Measurements from ENCODE around the gene CMTM7. TPM values are rescaled to one million over a fixed set of nuclear protein-coding genes. Genes with fewer than 3 reads are reported as not detected.
A peak's percentile ranks its signal among the peaks of the same experiment; 100 is the strongest.

The CMTM7 gene
- total and polyA plus RNA-seq, 2 of the 13 experiments (the other 11 are each of a cell fraction or from before 2014, with no cell fraction given): 20.9 to 21.4 TPM

DNA sequence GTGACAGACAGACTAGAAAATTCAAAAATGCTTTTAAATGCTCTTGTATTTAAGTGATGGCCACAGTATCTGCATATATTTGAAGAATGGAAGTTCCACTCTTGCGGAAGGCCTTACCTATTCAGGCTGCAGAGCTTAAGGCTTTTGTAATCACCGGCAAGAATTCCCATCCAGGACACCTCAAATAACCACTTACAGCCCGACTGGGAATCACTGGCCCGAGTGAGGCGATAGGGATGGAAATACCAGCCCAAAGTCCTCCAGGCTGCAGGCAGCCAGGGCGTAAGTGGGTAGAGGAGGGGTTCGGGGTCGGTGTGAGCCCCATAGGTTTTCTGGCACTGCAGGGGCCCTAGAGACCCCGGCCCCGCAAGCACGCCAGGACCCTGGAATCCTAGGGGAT, 9.5 kb downstream of the CMTM7 start:
- peak overlapping the region; percentile 44 for H2AFZ ChIP-seq (ENCODE audit: low read length)
- in situ Hi-C loops (cut with HindIII; ENCODE audit: extremely low pct_ligation_motif_present, low pct_unique_long_range_greater_than_20kb): no loop called here
- peaks cover 0 to 6% of the 10 kb centered on the region in 2 experiments; a peak in 1 of 5 replicates for H3K36me3 ChIP-seq (replicated peaks in 1 of 2; ENCODE audit: control insufficient read depth in 1 of 2, insufficient read depth in 2 of 2, low read length in 2 of 2)
- ATAC-seq (peak; percentile 85), FAIRE-seq (peak; percentile 4), DNase-seq (ENCODE audit: low spot score) (peak; percentile 45)
- intact Hi-C loops (cut with micrococcal nuclease; ENCODE audit: unreplicated experiment): loop anchor here (1.0 kb wide), 1 partner anchor 163 kb away; the partner anchor contains the start of gene CMTM8
- CTCF ChIA-PET (ENCODE audit: low intra/inter-chr PET ratio, low total read pairs): no interaction called here
- peak; percentile 67 for TF ChIP-seq TEAD3 (CRISPR knock-in tag; optimal IDR thresholded peaks at IDR 0.05; ENCODE audit: borderline replicate concordance)
- TF ChIP-seq PAF1 (CRISPR knock-in tag; IDR thresholded peaks at IDR 0.05): no peak
- TF ChIP-seq, protein P1, sequence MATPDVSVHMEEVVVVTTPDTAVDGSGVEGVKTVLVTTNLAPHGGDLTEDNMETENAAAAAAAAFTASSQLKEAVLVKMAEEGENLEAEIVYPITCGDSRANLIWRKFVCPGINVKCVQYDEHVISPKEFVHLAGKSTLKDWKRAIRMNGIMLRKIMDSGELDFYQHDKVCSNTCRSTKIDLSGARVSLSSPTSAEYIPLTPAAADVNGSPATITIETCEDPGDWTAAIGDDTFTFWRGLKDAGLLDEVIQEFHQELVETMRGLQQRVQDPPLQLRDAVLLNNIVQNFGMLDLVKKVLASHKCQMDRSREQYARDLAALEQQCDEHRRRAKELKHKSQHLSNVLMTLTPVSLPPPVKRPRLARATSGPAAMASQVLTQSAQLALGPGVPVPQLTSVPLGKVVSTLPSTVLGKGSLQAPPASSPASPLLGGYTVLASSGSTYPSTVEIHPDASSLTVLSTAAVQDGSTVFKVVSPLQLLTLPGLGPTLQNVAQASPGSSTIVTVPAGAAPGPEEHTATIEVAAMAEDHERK (CRISPR knock-in tag; IDR thresholded peaks at IDR 0.05; ENCODE audit: low read depth): no peak
- TF ChIP-seq ZNF354B (CRISPR knock-in tag; IDR thresholded peaks at IDR 0.05): no peak
- TF ChIP-seq MTERF4 (CRISPR knock-in tag; IDR thresholded peaks at IDR 0.05): no peak
- 0 out of 2 replicates have a peak, but pooled peaks have one; percentile 15 for TF ChIP-seq MTF2 (CRISPR knock-in tag; IDR thresholded peaks at IDR 0.05; ENCODE audit: borderline replicate concordance)
- TF ChIP-seq SOX6 (IDR thresholded peaks at IDR 0.05): no peak
- no peak for TF ChIP-seq SOX6 (CRISPR knock-in tag; IDR thresholded peaks at IDR 0.05)
- 0 out of 2 replicates have a peak, but pooled peaks have one; percentile 4 for TF ChIP-seq HNF4G (IDR thresholded peaks at IDR 0.05; ENCODE audit: borderline replicate concordance, low read depth, low read length)
- TF ChIP-seq HNF4G (CRISPR knock-in tag; IDR thresholded peaks at IDR 0.05; ENCODE audit: borderline replicate concordance, low read depth): no peak
- TF ChIP-seq IRX3 (CRISPR knock-in tag; IDR thresholded peaks at IDR 0.05; ENCODE audit: borderline replicate concordance, low read depth): no peak
- TF ChIP-seq ZFP1 (CRISPR knock-in tag; IDR thresholded peaks at IDR 0.05): no peak
- no peak for TF ChIP-seq RXRA (CRISPR knock-in tag; IDR thresholded peaks at IDR 0.05)
- no peak for TF ChIP-seq ZNF550 (CRISPR knock-in tag; IDR thresholded peaks at IDR 0.05; ENCODE audit: borderline replicate concordance)
- TF ChIP-seq ZNF781 (CRISPR knock-in tag; IDR thresholded peaks at IDR 0.05; ENCODE audit: borderline replicate concordance, not compliant biosample characterization): no peak
- TF ChIP-seq ZNF713 (CRISPR knock-in tag; IDR thresholded peaks at IDR 0.05): no peak
- no peak for TF ChIP-seq ZNF747 (CRISPR knock-in tag; IDR thresholded peaks at IDR 0.05; ENCODE audit: borderline replicate concordance)
- peak; percentile 3 to 48; a peak in 3 of 4 replicates for TF ChIP-seq POLR2A (IDR thresholded peaks at IDR 0.05; ENCODE audit: insufficient read depth in 1 of 2, low read depth in 2 of 2, low read length in 2 of 2)
- TF ChIP-seq, protein P2, sequence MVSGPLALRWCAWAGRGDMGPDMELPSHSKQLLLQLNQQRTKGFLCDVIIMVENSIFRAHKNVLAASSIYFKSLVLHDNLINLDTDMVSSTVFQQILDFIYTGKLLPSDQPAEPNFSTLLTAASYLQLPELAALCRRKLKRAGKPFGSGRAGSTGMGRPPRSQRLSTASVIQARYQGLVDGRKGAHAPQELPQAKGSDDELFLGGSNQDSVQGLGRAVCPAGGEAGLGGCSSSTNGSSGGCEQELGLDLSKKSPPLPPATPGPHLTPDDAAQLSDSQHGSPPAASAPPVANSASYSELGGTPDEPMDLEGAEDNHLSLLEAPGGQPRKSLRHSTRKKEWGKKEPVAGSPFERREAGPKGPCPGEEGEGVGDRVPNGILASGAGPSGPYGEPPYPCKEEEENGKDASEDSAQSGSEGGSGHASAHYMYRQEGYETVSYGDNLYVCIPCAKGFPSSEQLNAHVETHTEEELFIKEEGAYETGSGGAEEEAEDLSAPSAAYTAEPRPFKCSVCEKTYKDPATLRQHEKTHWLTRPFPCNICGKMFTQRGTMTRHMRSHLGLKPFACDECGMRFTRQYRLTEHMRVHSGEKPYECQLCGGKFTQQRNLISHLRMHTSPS (CRISPR knock-in tag; IDR thresholded peaks at IDR 0.05; ENCODE audit: low read depth): no peak
- H3K79me2 ChIP-seq (ENCODE audit: insufficient read depth, low read length): peaks cover 37% of the 10 kb centered on the region
- peaks cover 46% of the 10 kb centered on the region for H3K4me1 ChIP-seq (ENCODE audit: insufficient read depth, low read length)
- no peaks in the 10 kb centered on the region for H3K27me3 ChIP-seq (ENCODE audit: control insufficient read depth in 1 of 2, insufficient read depth in 2 of 2, low read length in 2 of 2)
- peak overlapping the region; percentile 87 for H3K27ac ChIP-seq (ENCODE audit: extremely low read length, insufficient read depth, low read length)
- peak overlapping the region; percentile 73 for H3K4me2 ChIP-seq (ENCODE audit: low read depth, low read length)
- POLR2A ChIA-PET: interaction anchor here (1.1 kb wide), 1 partner anchor 9 kb away, joined by 4 read pairs; the partner anchor contains the start of gene CMTM7
- H3K4me3 ChIP-seq (replicated peaks in 1 of 3; ENCODE audit: insufficient read depth in 1 of 3, low read depth in 2 of 3, low read length in 3 of 3): peak overlapping the region; percentile 69 to 75 (median 73)
- peak overlapping the region; percentile 84 for H3K9ac ChIP-seq (ENCODE audit: insufficient read depth, low read depth, low read length)
- 18% methylated on average over 1 of the region's 11 CpGs for whole genome bisulfite sequencing (ENCODE audit: low lambda C conversion rate)
- H4K20me1 ChIP-seq (ENCODE audit: insufficient read depth, low read length): peaks cover 3% of the 10 kb centered on the region; the same call in 1 of the 2 replicates
- no peaks in the 10 kb centered on the region for H3K9me3 ChIP-seq (ENCODE audit: low read length)
- BruUV-seq (replicated peaks): no TSS peak
